ENCODE measurements around the gene OIP5.

The OIP5 gene

GRCh38 chr15:41259546-41260189 is 72.7 kb downstream of the OIP5 start:
- TF ChIP-seq, protein P1, sequence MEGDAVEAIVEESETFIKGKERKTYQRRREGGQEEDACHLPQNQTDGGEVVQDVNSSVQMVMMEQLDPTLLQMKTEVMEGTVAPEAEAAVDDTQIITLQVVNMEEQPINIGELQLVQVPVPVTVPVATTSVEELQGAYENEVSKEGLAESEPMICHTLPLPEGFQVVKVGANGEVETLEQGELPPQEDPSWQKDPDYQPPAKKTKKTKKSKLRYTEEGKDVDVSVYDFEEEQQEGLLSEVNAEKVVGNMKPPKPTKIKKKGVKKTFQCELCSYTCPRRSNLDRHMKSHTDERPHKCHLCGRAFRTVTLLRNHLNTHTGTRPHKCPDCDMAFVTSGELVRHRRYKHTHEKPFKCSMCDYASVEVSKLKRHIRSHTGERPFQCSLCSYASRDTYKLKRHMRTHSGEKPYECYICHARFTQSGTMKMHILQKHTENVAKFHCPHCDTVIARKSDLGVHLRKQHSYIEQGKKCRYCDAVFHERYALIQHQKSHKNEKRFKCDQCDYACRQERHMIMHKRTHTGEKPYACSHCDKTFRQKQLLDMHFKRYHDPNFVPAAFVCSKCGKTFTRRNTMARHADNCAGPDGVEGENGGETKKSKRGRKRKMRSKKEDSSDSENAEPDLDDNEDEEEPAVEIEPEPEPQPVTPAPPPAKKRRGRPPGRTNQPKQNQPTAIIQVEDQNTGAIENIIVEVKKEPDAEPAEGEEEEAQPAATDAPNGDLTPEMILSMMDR (IDR thresholded peaks at IDR 0.05) = no peak
